ENCODE results near the gene PRKCB. TPM values are rescaled to one million over a fixed set of nuclear protein-coding genes. Genes with fewer than 3 reads are reported as not detected.

PRKCB gene
- total RNA-seq, 1 experiment from 2014 or later = 0.89 TPM

GRCh38 chr16:24125214-24125613 lies 289.4 kb downstream of the PRKCB start:
- BruUV-seq (replicated peaks) = no TSS peak
- Histone ChIP-seq H2AFZ (ENCODE audit: low read depth, low read length, poor library complexity, severe bottlenecking) (no peak overlapping the region), H3K4me2 (ENCODE audit: low read length) (no peak overlapping the region), H3K79me2 (ENCODE audit: insufficient read depth, low read length) (no peaks in the 10 kb centered on the region), H3K27me3 (ENCODE audit: insufficient read depth, low read length) (peaks cover 8% of the 10 kb centered on the region), H3K4me1 (ENCODE audit: control insufficient read depth in 1 of 2, insufficient read depth in 2 of 2, low read length in 2 of 2) (no peaks in the 10 kb centered on the region), H3K36me3 (ENCODE audit: control insufficient read depth in 1 of 2, insufficient read depth in 2 of 2, low read length in 2 of 2) (no peaks in the 10 kb centered on the region), H3K9ac (ENCODE audit: low read length) (no peak overlapping the region), H3K27ac (ENCODE audit: low read depth, low read length) (no peak overlapping the region), H3K9me2 (ENCODE audit: insufficient read depth) (no peaks in the 10 kb centered on the region), H3K9me3 (ENCODE audit: control insufficient read depth in 1 of 2, insufficient read depth in 1 of 2, low read depth in 1 of 2, low read length in 2 of 2) (no peaks in the 10 kb centered on the region), H3K4me3 (replicated peaks in 1 of 2; ENCODE audit: low read depth in 1 of 2, low read length in 2 of 2) (no peak overlapping the region), H4K20me1 (ENCODE audit: insufficient read depth) (no peaks in the 10 kb centered on the region)
- intact Hi-C loops (cut with micrococcal nuclease) = no loop called here
- ChIA-PET CTCF (no interaction called here), RAD21 (ENCODE audit: low non-redundant PET in 1 of 2, low total read pairs in 2 of 2, uncharacterized antibody in 2 of 2, unreplicated experiment in 2 of 2) (no interaction called here), POLR2A (no interaction called here)
- DNase-seq (ENCODE audit: low read depth, low spot score) = no peak
- TF ChIP-seq RAD21 (IDR thresholded peaks at IDR 0.05; ENCODE audit: low read depth) (no peak), CBX3 (IDR thresholded peaks at IDR 0.05; ENCODE audit: low read depth) (no peak), TCF7L2 (IDR thresholded peaks at IDR 0.05; ENCODE audit: borderline replicate concordance, extremely low read depth, insufficient read depth, insufficient read length) (no peak), SRF (IDR thresholded peaks at IDR 0.05; ENCODE audit: low read depth) (no peak), YY1 (IDR thresholded peaks at IDR 0.05; ENCODE audit: extremely low read depth, insufficient replicate concordance, low read depth, low read length) (no peak), EZH2phosphoT487 (IDR thresholded peaks at IDR 0.05; ENCODE audit: borderline replicate concordance) (no peak), ZNF274 (IDR thresholded peaks at IDR 0.05; ENCODE audit: low read depth, low read length) (no peak), SIN3A (IDR thresholded peaks at IDR 0.05; ENCODE audit: low read depth) (no peak), ELF1 (IDR thresholded peaks at IDR 0.05; ENCODE audit: borderline replicate concordance, low read depth) (no peak), EGR1 (IDR thresholded peaks at IDR 0.05; ENCODE audit: low read depth) (no peak), CEBPB (IDR thresholded peaks at IDR 0.05; ENCODE audit: low read depth) (no peak)
- TF ChIP-seq, protein P1, sequence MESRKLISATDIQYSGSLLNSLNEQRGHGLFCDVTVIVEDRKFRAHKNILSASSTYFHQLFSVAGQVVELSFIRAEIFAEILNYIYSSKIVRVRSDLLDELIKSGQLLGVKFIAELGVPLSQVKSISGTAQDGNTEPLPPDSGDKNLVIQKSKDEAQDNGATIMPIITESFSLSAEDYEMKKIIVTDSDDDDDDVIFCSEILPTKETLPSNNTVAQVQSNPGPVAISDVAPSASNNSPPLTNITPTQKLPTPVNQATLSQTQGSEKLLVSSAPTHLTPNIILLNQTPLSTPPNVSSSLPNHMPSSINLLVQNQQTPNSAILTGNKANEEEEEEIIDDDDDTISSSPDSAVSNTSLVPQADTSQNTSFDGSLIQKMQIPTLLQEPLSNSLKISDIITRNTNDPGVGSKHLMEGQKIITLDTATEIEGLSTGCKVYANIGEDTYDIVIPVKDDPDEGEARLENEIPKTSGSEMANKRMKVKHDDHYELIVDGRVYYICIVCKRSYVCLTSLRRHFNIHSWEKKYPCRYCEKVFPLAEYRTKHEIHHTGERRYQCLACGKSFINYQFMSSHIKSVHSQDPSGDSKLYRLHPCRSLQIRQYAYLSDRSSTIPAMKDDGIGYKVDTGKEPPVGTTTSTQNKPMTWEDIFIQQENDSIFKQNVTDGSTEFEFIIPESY (IDR thresholded peaks at IDR 0.05; ENCODE audit: extremely low read depth, insufficient replicate concordance, low read length) = no peak
- ATAC-seq = no peak

Data from HCT116 (cell line).